H9 (cell line): ENCODE results near the gene SSR2. TPM values are rescaled to one million over a fixed set of nuclear protein-coding genes. Genes with fewer than 3 reads are reported as not detected.
A peak's percentile ranks its signal among the peaks of the same experiment; 100 is the strongest.

Experiments used
- DNase-seq: peaks from one replicate; pipeline ENCODE4 v3.0.0-alpha.2; 2017
- H2AFZ ChIP-seq: one replicate; pipeline ENCODE4 v1.6.1; 2013; ENCODE audit warnings: mild to moderate bottlenecking, low read length, control low read depth, moderate library complexity
- H2AK5ac ChIP-seq: 2 replicates; pipeline ENCODE4 v1.6.1; 2013; ENCODE audit warnings: low read length, control low read depth, mixed read lengths; ENCODE audit not compliant: insufficient read length
- H2BK120ac ChIP-seq: one replicate; pipeline ENCODE4 v1.6.1; 2013; ENCODE audit warnings: low read depth, mild to moderate bottlenecking, low read length, control low read depth, inconsistent platforms; ENCODE audit not compliant: poor library complexity, severe bottlenecking
- H2BK12ac ChIP-seq: 2 replicates; pipeline ENCODE4 v1.6.1; 2013; ENCODE audit warnings: low read length, control low read depth, mixed read lengths, low read depth; ENCODE audit not compliant: insufficient read length
- H2BK15ac ChIP-seq: 2 replicates; pipeline ENCODE4 v1.6.1; 2013; ENCODE audit warnings: low read depth, low read length, control low read depth
- H2BK20ac ChIP-seq: one replicate; pipeline ENCODE4 v1.6.1; 2013; ENCODE audit warnings: low read depth, mild to moderate bottlenecking, low read length, control low read depth, inconsistent platforms; ENCODE audit not compliant: poor library complexity, severe bottlenecking
- H2BK5ac ChIP-seq: 2 replicates; pipeline ENCODE4 v1.6.1; 2013; ENCODE audit warnings: low read length, control low read depth, mixed read lengths; ENCODE audit not compliant: insufficient read length
- H3K14ac ChIP-seq: 2 replicates; pipeline ENCODE4 v1.6.1; 2013; ENCODE audit warnings: low read length, control low read depth; ENCODE audit not compliant: insufficient read depth
- H3K18ac ChIP-seq: 2 replicates; pipeline ENCODE4 v1.6.1; 2013; ENCODE audit warnings: low read depth, mild to moderate bottlenecking, mixed read lengths, low read length, control low read depth; ENCODE audit not compliant: insufficient read length
- H3K23ac ChIP-seq: 2 replicates; pipeline ENCODE4 v1.6.1; 2013; ENCODE audit warnings: low read length, control low read depth, mixed read lengths, low read depth; ENCODE audit not compliant: insufficient read length
- H3K23me2 ChIP-seq: 2 replicates; pipeline ENCODE4 v1.6.1; 2013; ENCODE audit warnings: low read depth, mild to moderate bottlenecking, mixed read lengths, low read length, control low read depth; ENCODE audit not compliant: insufficient read length, poor library complexity, severe bottlenecking
- H3K27ac ChIP-seq: 2 replicates; pipeline ENCODE4 v1.5.1; 2013; ENCODE audit warnings: low read length, control low read depth, mixed read lengths, low read depth; ENCODE audit not compliant: insufficient read length
- H3K27me3 ChIP-seq: 2 replicates; pipeline ENCODE4 v1.6.1; 2013; ENCODE audit warnings: low read length, control low read depth, inconsistent platforms; ENCODE audit not compliant: insufficient read depth
- H3K4ac ChIP-seq: 2 replicates; pipeline ENCODE4 v1.6.1; 2013; ENCODE audit warnings: low read depth, mild to moderate bottlenecking, control low read depth, inconsistent platforms, low read length, moderate library complexity
- H3K4me1 ChIP-seq: 2 replicates; pipeline ENCODE4 v1.6.1; 2013; ENCODE audit warnings: low read length, control low read depth, inconsistent platforms; ENCODE audit not compliant: insufficient read depth
- H3K4me2 ChIP-seq: 2 replicates; pipeline ENCODE4 v1.6.1; 2013; ENCODE audit warnings: low read length, control low read depth, mixed read lengths; ENCODE audit not compliant: insufficient read length, insufficient read depth
- H3K56ac ChIP-seq: 2 replicates; pipeline ENCODE4 v1.6.1; 2013; ENCODE audit warnings: low read depth, mild to moderate bottlenecking, mixed read lengths, low read length, control low read depth; ENCODE audit not compliant: insufficient read length
- H3K79me1 ChIP-seq: 2 replicates; pipeline ENCODE4 v1.6.1; 2013; ENCODE audit warnings: low read depth, mild to moderate bottlenecking, moderate library complexity, low read length, control low read depth, inconsistent platforms; ENCODE audit not compliant: insufficient read depth, poor library complexity, severe bottlenecking
- H3K79me2 ChIP-seq: 2 replicates; pipeline ENCODE4 v1.6.1; 2013; ENCODE audit warnings: low read length, control low read depth, inconsistent platforms; ENCODE audit not compliant: insufficient read depth
- H3K9ac ChIP-seq: 2 replicates; pipeline ENCODE4 v1.6.1; 2013; ENCODE audit warnings: low read length, control low read depth, mixed read lengths; ENCODE audit not compliant: insufficient read length; ENCODE audit errors: extremely low read depth
- H3K9me3 ChIP-seq: one replicate; pipeline ENCODE4 v1.6.1; 2013; ENCODE audit warnings: low read depth, low read length, inconsistent platforms; ENCODE audit not compliant: control insufficient read depth
- H3T11ph ChIP-seq: one replicate; pipeline ENCODE4 v1.6.1; 2013; ENCODE audit warnings: mild to moderate bottlenecking, low read length, control low read depth, inconsistent platforms
- H4K20me1 ChIP-seq: one replicate; pipeline ENCODE4 v1.6.1; 2013; ENCODE audit not compliant: control insufficient read depth, insufficient read length, insufficient read depth
- H4K5ac ChIP-seq: 2 replicates; pipeline ENCODE4 v1.6.1; 2013; ENCODE audit warnings: low read depth, mild to moderate bottlenecking, mixed read lengths, low read length, control low read depth; ENCODE audit not compliant: insufficient read length
- H4K8ac ChIP-seq: replicated peaks from 2 replicates; pipeline ENCODE4 v1.6.1; 2013; ENCODE audit warnings: low read length, control low read depth, mixed read lengths, low read depth; ENCODE audit not compliant: insufficient read length
- H4K91ac ChIP-seq: 2 replicates; pipeline ENCODE4 v1.6.1; 2013; ENCODE audit warnings: low read depth, mild to moderate bottlenecking, moderate library complexity, mixed read lengths, low read length, control low read depth; ENCODE audit not compliant: insufficient read length
- H3K27ac Mint-ChIP-seq, 3 experiments: 2 replicates in 2 of 3; 3 replicates in 1 of 3; pipeline ENCODE4 v1.8.0; 2020 to 2021; ENCODE audit warnings: mixed read lengths in 3 of 3, mild to moderate bottlenecking in 1 of 3, moderate library complexity in 1 of 3
- H3K27me3 Mint-ChIP-seq: 2 replicates; pipeline ENCODE4 v1.8.0; 2021; ENCODE audit warnings: low read depth, mild to moderate bottlenecking, moderate library complexity, mixed read lengths
- H3K36me3 Mint-ChIP-seq, 3 experiments: 2 replicates in 2 of 3; 3 replicates in 1 of 3; pipeline ENCODE4 v1.8.0; 2020 to 2021; ENCODE audit warnings: low read depth in 3 of 3, mixed read lengths in 3 of 3; ENCODE audit not compliant: insufficient read depth in 1 of 3
- H3K4me1 Mint-ChIP-seq, 2 experiments: 2 replicates each; pipeline ENCODE4 v1.8.0; 2020; ENCODE audit warnings: mixed read lengths in 2 of 2
- H3K4me3 Mint-ChIP-seq, 2 experiments: 2 replicates in 1 of 2; 3 replicates in 1 of 2; pipeline ENCODE4 v1.8.0; 2020 to 2021; ENCODE audit warnings: mild to moderate bottlenecking in 2 of 2, mixed read lengths in 2 of 2, moderate library complexity in 1 of 2
- H3K9me3 Mint-ChIP-seq, 2 experiments: 2 replicates in 1 of 2; 3 replicates in 1 of 2; pipeline ENCODE4 v1.8.0; 2020; ENCODE audit warnings: mild to moderate bottlenecking in 2 of 2, mixed read lengths in 2 of 2, moderate library complexity in 1 of 2
- CTCF ChIP-seq: fragments of 200-600 bp; sonication (generic); conservative IDR thresholded peaks from 3 replicates; pipeline ENCODE4 v1.8.0; 2021; ENCODE audit warnings: antibody characterized with exemption, mild to moderate bottlenecking
- whole genome bisulfite sequencing: extraction: QIAGEN DNeasy Blood & Tissue Kit; methylation state at CpG from one replicate; pipeline ENCODE4 v1.1.7; 2013; ENCODE audit warnings: missing lambda C conversion rate, low lambda C conversion rate, mixed read lengths; ENCODE audit not compliant: insufficient read length; ENCODE audit errors: extremely low coverage; 5-methylcytosine and 5-hydroxymethylcytosine counted together
- total RNA-seq: library from RNA; stranded (reverse); gene quantifications from 2 replicates; pipeline ENCODE4 v1.2.1, GENCODE V29; 2021

The SSR2 gene
- total RNA-seq, 1 experiment from 2014 or later, result 170 TPM

GRCh38 chr1:156062189-156062588, 41.4 kb upstream of the SSR2 start:
- Histone ChIP-seq H3K27ac (no peak overlapping the region), H3T11ph (no peak overlapping the region), H2AK5ac (no peak overlapping the region), H4K8ac (no peak overlapping the region), H3K23ac (no peak overlapping the region), H2BK12ac (no peak overlapping the region), H3K9me3 (no peaks in the 10 kb centered on the region), H2BK15ac (no peak overlapping the region), H3K4me2 (no peak overlapping the region), H2BK20ac (no peak overlapping the region), H3K56ac (no peak overlapping the region), H3K27me3 (no peaks in the 10 kb centered on the region), H3K18ac (no peak overlapping the region), H3K4me1 (no peaks in the 10 kb centered on the region), H3K9ac (no peak overlapping the region), H3K79me1 (no peaks in the 10 kb centered on the region), H3K23me2 (peaks cover 4% of the 10 kb centered on the region), H3K79me2 (no peaks in the 10 kb centered on the region), H4K91ac (no peak overlapping the region), H3K14ac (no peak overlapping the region), H2BK5ac (no peak overlapping the region), H4K20me1 (no peaks in the 10 kb centered on the region), H2BK120ac (no peak overlapping the region), H4K5ac (no peak overlapping the region), H2AFZ (no peak overlapping the region), H3K4ac (no peak overlapping the region)
- Mint-ChIP-seq H3K27me3 (peaks cover 1% of the 10 kb centered on the region), H3K9me3 (no peaks in the 10 kb centered on the region; a peak in 1 of 5 replicates), H3K4me3 (peak overlapping the region; percentile 73 to 91), H3K27ac (peak overlapping the region in 1 of 3 experiments; percentile 55; a peak in 2 of 7 replicates), H3K36me3 (peaks cover 6 to 16% (median 14%) of the 10 kb centered on the region in 3 experiments; a peak in 5 of 7 replicates), H3K4me1 (peaks cover 38 to 54% of the 10 kb centered on the region in 2 experiments)
- DNase-seq, result no peak
- no CpG with 5 or more reads among the region's 3 CpGs for WGBS
- no peak for TF ChIP-seq CTCF
